Erythroblast (primary cell): ENCODE measurements around the gene PWP1.
A peak's percentile ranks its signal among the peaks of the same experiment; 100 is the strongest.

ENCODE experiments used
- DNase-seq, 2 experiments: peaks; one replicate each; lab custom pipeline; 2025; lab: John Stamatoyannopoulos, UW
- GATA1 ChIP-seq: IDR thresholded peaks from 2 replicates; pipeline ENCODE4 v1.6.1; 2011; ENCODE audit warnings: low read depth, mild to moderate bottlenecking, control low read depth, low read length, moderate library complexity
- POLR2A ChIP-seq: IDR thresholded peaks from 2 replicates; pipeline ENCODE4 v1.6.1; 2011; ENCODE audit warnings: mild to moderate bottlenecking, low read length

PWP1 gene

DNA sequence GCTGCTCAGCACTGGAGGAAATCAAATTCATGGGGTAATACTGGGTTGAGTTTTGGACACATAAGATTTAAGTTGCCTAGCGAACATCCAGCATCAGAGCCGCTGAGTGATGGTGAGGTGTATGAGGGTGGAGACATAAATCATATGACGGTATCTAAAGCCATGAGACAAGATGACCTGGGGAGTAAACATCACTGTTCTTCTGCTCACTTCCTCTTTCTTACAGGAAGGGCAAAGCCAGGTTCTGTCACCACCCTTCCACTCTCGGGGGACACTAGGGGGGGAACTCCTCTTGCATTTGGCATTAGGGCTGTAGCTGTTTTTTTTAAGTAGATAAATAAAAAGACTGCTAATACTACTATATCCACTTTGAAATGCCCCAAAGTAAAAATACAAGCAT is 51.3 kb downstream of the PWP1 start:
- TF ChIP-seq GATA1 (no peak), POLR2A (no peak)
- no peak for DNase-seq

GRCh38 chr12:107748472-107748871 is 62.9 kb downstream of the PWP1 start:
- no peak for DNase-seq
- TF ChIP-seq POLR2A (no peak), GATA1 (no peak)

DNA sequence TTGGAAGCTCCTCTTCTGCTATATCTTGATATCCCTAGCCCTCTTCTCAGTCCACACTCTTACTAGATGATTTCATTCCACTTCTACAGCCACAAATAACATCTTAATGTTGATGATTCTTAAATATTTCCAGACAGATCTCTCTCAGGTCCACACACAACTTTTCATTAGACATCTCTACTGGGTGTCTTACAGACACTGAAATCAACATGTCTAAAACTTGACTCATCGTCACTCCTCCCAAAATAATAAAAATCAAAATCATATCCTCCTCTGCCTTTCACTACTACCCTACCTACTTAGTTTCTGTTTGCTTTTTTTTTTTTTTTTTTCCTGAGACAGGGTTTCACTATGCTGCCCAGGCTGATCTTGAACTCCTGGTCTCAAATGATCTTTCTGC is 63.5 kb downstream of the PWP1 start:
- no peak for TF ChIP-seq POLR2A
- no peak for TF ChIP-seq GATA1
- DNase-seq = no peak

DNA sequence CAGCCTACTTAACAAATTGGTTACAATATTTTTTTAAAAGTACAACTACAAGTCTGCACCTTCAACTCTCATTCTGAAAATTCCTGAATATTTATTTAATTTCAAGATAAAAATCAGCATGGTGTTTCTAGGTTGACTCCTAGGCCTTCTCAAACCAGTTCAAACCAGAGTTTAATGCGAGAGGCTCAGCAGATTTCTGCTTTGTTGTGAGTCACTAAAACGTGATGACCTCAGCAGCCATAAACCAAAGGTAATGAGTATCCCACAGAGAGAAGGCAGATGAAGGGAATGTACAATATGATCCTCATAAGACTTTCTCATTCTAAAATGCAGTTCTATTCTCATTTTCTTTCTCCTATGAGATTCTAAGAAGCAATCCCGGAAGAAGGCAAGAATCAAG is 73.8 kb downstream of the PWP1 start:
- TF ChIP-seq GATA1 (no peak), POLR2A (no peak)
- peak; percentile 31 to 69 for DNase-seq

DNA sequence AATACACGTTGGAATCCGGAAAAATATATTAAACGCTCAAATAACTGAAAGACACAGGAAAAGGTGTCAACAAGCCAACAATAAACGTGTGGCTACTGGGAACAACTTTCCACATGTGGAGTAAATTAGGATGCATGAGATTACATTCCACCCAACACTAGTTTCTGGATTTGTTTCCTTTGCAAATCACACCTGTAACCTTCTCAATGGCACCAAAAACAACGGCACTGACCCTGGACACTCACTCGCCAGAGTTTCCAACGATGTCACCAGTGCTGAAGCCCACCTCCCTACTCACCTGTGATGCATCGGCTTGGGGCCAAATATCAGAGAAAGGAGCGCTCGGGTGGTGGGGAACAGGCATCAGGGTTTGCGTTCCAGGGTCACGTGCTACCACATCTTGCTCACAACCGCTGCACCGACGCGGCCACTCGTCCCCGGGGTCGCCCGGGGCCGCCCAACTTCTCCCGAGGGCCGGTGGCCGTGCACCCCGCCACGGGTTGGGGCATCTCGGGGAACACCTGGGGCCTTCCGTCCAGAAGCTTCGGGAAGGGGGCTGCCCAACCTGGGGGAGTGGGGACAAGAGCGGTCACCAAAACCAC is 74.7 kb downstream of the PWP1 start:
- TF ChIP-seq POLR2A = no peak
- TF ChIP-seq GATA1 = no peak
- DNase-seq = peak; percentile 54 to 66

GRCh38 chr12:107760809-107761501 is 75.4 kb downstream of the PWP1 start, which contains the start of gene PRDM4:
Gene PRDM4 (minus strand): TSS chr12:107761137. CDS start chr12:107760515, 622 bp downstream.
- TF ChIP-seq POLR2A (peak; percentile 83), GATA1 (no peak)

GRCh38 chr12:107761502-107761904 is 75.9 kb downstream of the PWP1 start:
- TF ChIP-seq POLR2A = no peak
- DNase-seq = no peak

More at GRCh38 chr12:107760809-107761501, 75.4 kb downstream of the PWP1 start, which contains the start of gene PRDM4:
- peak; percentile 95 to 96 for DNase-seq
